Measurements from ENCODE around the gene MBD3L1. TPM values are rescaled to one million over a fixed set of nuclear protein-coding genes. Genes with fewer than 3 reads are reported as not detected.

MBD3L1 gene
- total RNA-seq, 1 donor from 2014 or later: not detected

- no peak overlapping the region for H3K4me2 ChIP-seq
- Mint-ChIP-seq H3K27ac (no peak overlapping the region), H3K36me3 (peaks cover 88% of the 10 kb centered on the region), H3K4me3 (no peak overlapping the region), H3K27me3 (ENCODE audit: insufficient read depth, low read depth) (peaks cover 2% of the 10 kb centered on the region), H3K4me1 (no peaks in the 10 kb centered on the region), H3K9me3 (peaks cover 92% of the 10 kb centered on the region)
- no peak overlapping the region for H3K27ac ChIP-seq
- no peaks in the 10 kb centered on the region for H4K20me1 ChIP-seq (ENCODE audit: low read depth)
- H3K9me3 ChIP-seq (ENCODE audit: low read depth): peaks cover 82% of the 10 kb centered on the region
- no peak overlapping the region for H2AFZ ChIP-seq (replicated peaks)
- H3K9ac ChIP-seq: no peak overlapping the region
- peaks cover 79% of the 10 kb centered on the region for H3K36me3 ChIP-seq
- no peaks in the 10 kb centered on the region for H3K4me1 ChIP-seq
- DNase-seq (ENCODE audit: low spot score): no peak
- TF ChIP-seq, protein P1, sequence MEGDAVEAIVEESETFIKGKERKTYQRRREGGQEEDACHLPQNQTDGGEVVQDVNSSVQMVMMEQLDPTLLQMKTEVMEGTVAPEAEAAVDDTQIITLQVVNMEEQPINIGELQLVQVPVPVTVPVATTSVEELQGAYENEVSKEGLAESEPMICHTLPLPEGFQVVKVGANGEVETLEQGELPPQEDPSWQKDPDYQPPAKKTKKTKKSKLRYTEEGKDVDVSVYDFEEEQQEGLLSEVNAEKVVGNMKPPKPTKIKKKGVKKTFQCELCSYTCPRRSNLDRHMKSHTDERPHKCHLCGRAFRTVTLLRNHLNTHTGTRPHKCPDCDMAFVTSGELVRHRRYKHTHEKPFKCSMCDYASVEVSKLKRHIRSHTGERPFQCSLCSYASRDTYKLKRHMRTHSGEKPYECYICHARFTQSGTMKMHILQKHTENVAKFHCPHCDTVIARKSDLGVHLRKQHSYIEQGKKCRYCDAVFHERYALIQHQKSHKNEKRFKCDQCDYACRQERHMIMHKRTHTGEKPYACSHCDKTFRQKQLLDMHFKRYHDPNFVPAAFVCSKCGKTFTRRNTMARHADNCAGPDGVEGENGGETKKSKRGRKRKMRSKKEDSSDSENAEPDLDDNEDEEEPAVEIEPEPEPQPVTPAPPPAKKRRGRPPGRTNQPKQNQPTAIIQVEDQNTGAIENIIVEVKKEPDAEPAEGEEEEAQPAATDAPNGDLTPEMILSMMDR (IDR thresholded peaks at IDR 0.05): no peak
- TF ChIP-seq EZH2 (IDR thresholded peaks at IDR 0.05): no peak
- TF ChIP-seq EZH2phosphoT487 (IDR thresholded peaks at IDR 0.05): no peak
- peak overlapping the region; percentile 1 for H3K4me3 ChIP-seq
- H3F3A ChIP-seq (ENCODE audit: low read depth): peaks cover 17% of the 10 kb centered on the region
- no peaks in the 10 kb centered on the region for H3K79me2 ChIP-seq (ENCODE audit: low read depth)
- H3K27me3 ChIP-seq: no peaks in the 10 kb centered on the region
These were observed 20.6 kb upstream of the MBD3L1 start for GRCh38 chr19:8811315-8812172.

DNA sequence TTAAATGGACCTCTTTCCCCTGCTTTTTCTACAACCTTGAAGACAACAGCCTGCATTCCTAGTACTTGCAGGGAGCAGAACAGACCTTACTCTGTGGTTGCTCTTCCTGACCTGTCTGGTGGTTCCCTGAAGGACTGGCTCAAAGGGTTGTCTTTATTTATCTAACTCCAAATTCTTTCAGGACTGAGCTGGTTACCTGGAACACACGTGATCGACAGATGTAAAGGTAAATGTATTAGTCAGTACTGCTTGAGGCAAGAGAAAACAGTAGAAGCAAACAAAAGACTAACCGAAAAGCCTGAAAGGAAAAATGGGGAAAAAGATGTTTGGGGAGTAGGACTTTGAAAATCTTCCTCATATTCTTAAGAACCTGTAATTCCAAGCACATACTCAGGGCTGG, 18.0 kb upstream of the MBD3L1 start:
- H3K27me3 ChIP-seq: no peaks in the 10 kb centered on the region
- H3K27ac ChIP-seq: no peak overlapping the region
- no peak overlapping the region for H2AFZ ChIP-seq (replicated peaks)
- H3K4me2 ChIP-seq: no peak overlapping the region
- H3K4me3 Mint-ChIP-seq: peak overlapping the region; percentile 41
- H3K27me3 Mint-ChIP-seq (ENCODE audit: insufficient read depth, low read depth): peaks cover 4% of the 10 kb centered on the region
- TF ChIP-seq EZH2 (IDR thresholded peaks at IDR 0.05) (no peak), EZH2phosphoT487 (IDR thresholded peaks at IDR 0.05) (no peak)
- TF ChIP-seq, protein P1 (IDR thresholded peaks at IDR 0.05): no peak
- no peaks in the 10 kb centered on the region for H4K20me1 ChIP-seq (ENCODE audit: low read depth)
- peaks cover 90% of the 10 kb centered on the region for H3K9me3 Mint-ChIP-seq
- H3K9me3 ChIP-seq (ENCODE audit: low read depth): peaks cover 76% of the 10 kb centered on the region
- no peaks in the 10 kb centered on the region for H3K4me1 Mint-ChIP-seq
- H3K36me3 Mint-ChIP-seq: peaks cover 92% of the 10 kb centered on the region
- no peak for DNase-seq (ENCODE audit: low spot score)
- H3F3A ChIP-seq (ENCODE audit: low read depth): peaks cover 17% of the 10 kb centered on the region
- H3K36me3 ChIP-seq: peaks cover 81% of the 10 kb centered on the region
- H3K4me3 ChIP-seq: no peak overlapping the region
- H3K79me2 ChIP-seq (ENCODE audit: low read depth): no peaks in the 10 kb centered on the region
- H3K9ac ChIP-seq: no peak overlapping the region
- no peaks in the 10 kb centered on the region for H3K4me1 ChIP-seq
- no peak overlapping the region for H3K27ac Mint-ChIP-seq

DNA sequence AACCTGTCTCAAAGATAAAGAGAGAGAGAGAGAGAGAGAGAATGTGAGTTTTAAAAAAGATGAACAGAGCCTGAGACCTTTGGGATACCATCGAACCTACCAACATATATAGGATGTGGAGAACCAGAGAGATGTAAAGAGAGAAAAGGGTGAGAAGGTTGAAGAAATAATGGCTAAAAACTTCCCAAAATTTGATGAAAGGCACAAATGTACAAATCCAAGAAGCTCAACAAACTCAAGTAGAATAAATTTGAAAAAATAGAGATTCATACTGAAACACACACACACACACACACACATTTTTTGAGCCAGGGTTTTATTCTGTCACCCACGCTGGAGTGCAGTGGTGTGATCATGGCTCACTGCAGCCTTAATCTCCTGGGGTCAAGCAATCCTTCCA, 16.4 kb upstream of the MBD3L1 start:
- Histone ChIP-seq H2AFZ (replicated peaks) (no peak overlapping the region), H3K9me3 (ENCODE audit: low read depth) (peaks cover 64% of the 10 kb centered on the region), H3F3A (ENCODE audit: low read depth) (peaks cover 17% of the 10 kb centered on the region), H3K4me3 (no peak overlapping the region), H3K27me3 (no peaks in the 10 kb centered on the region), H3K4me1 (no peaks in the 10 kb centered on the region), H3K4me2 (no peak overlapping the region), H4K20me1 (ENCODE audit: low read depth) (no peaks in the 10 kb centered on the region), H3K36me3 (peaks cover 75% of the 10 kb centered on the region), H3K79me2 (ENCODE audit: low read depth) (no peaks in the 10 kb centered on the region), H3K9ac (no peak overlapping the region), H3K27ac (no peak overlapping the region)
- Mint-ChIP-seq H3K27ac (no peak overlapping the region), H3K4me1 (no peaks in the 10 kb centered on the region), H3K4me3 (no peak overlapping the region), H3K27me3 (ENCODE audit: insufficient read depth, low read depth) (peaks cover 7% of the 10 kb centered on the region), H3K9me3 (peaks cover 88% of the 10 kb centered on the region), H3K36me3 (peaks cover 90% of the 10 kb centered on the region)
- TF ChIP-seq, protein P1 (IDR thresholded peaks at IDR 0.05): no peak
- TF ChIP-seq EZH2 (IDR thresholded peaks at IDR 0.05) (no peak), EZH2phosphoT487 (IDR thresholded peaks at IDR 0.05) (no peak)
- no peak for DNase-seq (ENCODE audit: low spot score)

Data from neural progenitor cell (in vitro differentiated cells).